Body of pancreas (tissue), 4 donors: Measurements from ENCODE around the gene CREB3L2. TPM values are rescaled to one million over a fixed set of nuclear protein-coding genes. Genes with fewer than 3 reads are reported as not detected.

Experiments
- ATAC-seq: fragments of 150-250 bp; one replicate; pipeline ENCODE4 v1.9.1; 2016
- DNase-seq, 4 donors: peaks; one replicate each; pipeline ENCODE4 v3.0.0-alpha.2; 2019
- H3K27ac ChIP-seq, 4 donors: fragments of 200-600 bp; sonication (generic); 1 replicate in 3 of 4; 2 replicates in 1 of 4; pipeline versions ENCODE4 v1.5.1 to v1.6.1; 2016 to 2019; ENCODE audit warnings: mild to moderate bottlenecking in 1 of 4, mixed read lengths in 1 of 4, moderate library complexity in 1 of 4
- H3K27me3 ChIP-seq, 2 donors: fragments of 200-600 bp; sonication (generic); one replicate each; pipeline ENCODE4 v1.6.0; 2016; ENCODE audit warnings: mild to moderate bottlenecking in 1 of 2
- H3K36me3 ChIP-seq, 2 donors: fragments of 200-600 bp; sonication (generic); replicated peaks in 1 of 2; 2 replicates each; pipeline ENCODE4 v1.5.1; 2016; ENCODE audit warnings: low read depth in 2 of 2; ENCODE audit not compliant: insufficient read depth in 1 of 2
- H3K4me1 ChIP-seq: fragments of 200-600 bp; sonication (generic); one replicate; pipeline ENCODE4 v1.6.0; 2016
- H3K4me3 ChIP-seq, 2 donors: fragments of 200-600 bp; sonication (generic); 1 replicate in 1 of 2; 2 replicates in 1 of 2; pipeline ENCODE4 v1.5.1; 2016 to 2019
- H3K9me3 ChIP-seq, 3 donors: fragments of 200-600 bp; sonication (generic); 1 replicate in 2 of 3; 2 replicates in 1 of 3; pipeline ENCODE4 v1.5.1; 2016
- POLR2A ChIP-seq, 3 donors: fragments of 450-650 bp; IDR thresholded peaks; one replicate each; pipeline ENCODE4 v1.6.1; 2016; ENCODE audit warnings: antibody characterized with exemption in 3 of 3, mild to moderate bottlenecking in 2 of 3
- WGBS, 2 donors: methylation state at CpG; one replicate each; pipeline ENCODE4 v1.1.5; 2017; 5-methylcytosine and 5-hydroxymethylcytosine counted together
- intact Hi-C: fragments of 100-400 bp; cut with DNase I; formaldehyde crosslinking; loops from one replicate; pipeline ENCODE4 v1.15.1; 2023
- total RNA-seq, 2 donors: library from RNA; depleted of rRNA; stranded (reverse); fragments of >200 nt; gene quantifications; one replicate each; pipeline ENCODE4 v1.1.0, GENCODE V29; 2016
- TF ChIP-seq, protein P1 (sequence below), 7 experiments: fragments of 450-650 bp in 4 of 7; fragments of 200-600 bp in 3 of 7; sonication (generic) in 3 of 7; IDR thresholded peaks; one replicate each; pipeline ENCODE4 v1.5.1; 2016 to 2019; ENCODE audit warnings: antibody characterized with exemption in 7 of 7

Gene CREB3L2
- total RNA-seq, 2 donors from 2014 or later: 21.3 to 28.0 TPM

- no peak for TF ChIP-seq POLR2A (IDR thresholded peaks at IDR 0.05)
- TF ChIP-seq, protein P1, sequence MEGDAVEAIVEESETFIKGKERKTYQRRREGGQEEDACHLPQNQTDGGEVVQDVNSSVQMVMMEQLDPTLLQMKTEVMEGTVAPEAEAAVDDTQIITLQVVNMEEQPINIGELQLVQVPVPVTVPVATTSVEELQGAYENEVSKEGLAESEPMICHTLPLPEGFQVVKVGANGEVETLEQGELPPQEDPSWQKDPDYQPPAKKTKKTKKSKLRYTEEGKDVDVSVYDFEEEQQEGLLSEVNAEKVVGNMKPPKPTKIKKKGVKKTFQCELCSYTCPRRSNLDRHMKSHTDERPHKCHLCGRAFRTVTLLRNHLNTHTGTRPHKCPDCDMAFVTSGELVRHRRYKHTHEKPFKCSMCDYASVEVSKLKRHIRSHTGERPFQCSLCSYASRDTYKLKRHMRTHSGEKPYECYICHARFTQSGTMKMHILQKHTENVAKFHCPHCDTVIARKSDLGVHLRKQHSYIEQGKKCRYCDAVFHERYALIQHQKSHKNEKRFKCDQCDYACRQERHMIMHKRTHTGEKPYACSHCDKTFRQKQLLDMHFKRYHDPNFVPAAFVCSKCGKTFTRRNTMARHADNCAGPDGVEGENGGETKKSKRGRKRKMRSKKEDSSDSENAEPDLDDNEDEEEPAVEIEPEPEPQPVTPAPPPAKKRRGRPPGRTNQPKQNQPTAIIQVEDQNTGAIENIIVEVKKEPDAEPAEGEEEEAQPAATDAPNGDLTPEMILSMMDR (IDR thresholded peaks at IDR 0.05): no peak
- intact Hi-C loops: no loop called here
- H3K9me3 ChIP-seq: no peaks in the 10 kb centered on the region
- H3K36me3 ChIP-seq: no peaks in the 10 kb centered on the region
- no peak overlapping the region for H3K4me3 ChIP-seq
- WGBS, 2 donors: 73 to 82% methylated on average over 4 of the region's 4 CpGs
- ATAC-seq (no peak), DNase-seq (no peak)
- H3K4me1 ChIP-seq: peaks cover 85% of the 10 kb centered on the region
- H3K27ac ChIP-seq: peak overlapping the region in 3 of 4 donors; percentile 1 to 45 (median 6)
- no peaks in the 10 kb centered on the region for H3K27me3 ChIP-seq
These were observed 51.6 kb downstream of the CREB3L2 start for GRCh38 chr7:137950263-137950621.

- Histone ChIP-seq H3K27me3 (no peaks in the 10 kb centered on the region), H3K27ac (peak overlapping the region in 3 of 4 donors; percentile 6 to 62 (median 45)), H3K4me3 (no peak overlapping the region), H3K36me3 (no peaks in the 10 kb centered on the region), H3K4me1 (peaks cover 79% of the 10 kb centered on the region), H3K9me3 (no peaks in the 10 kb centered on the region)
- TF ChIP-seq, protein P1 (IDR thresholded peaks at IDR 0.05): no peak
- no peak for TF ChIP-seq POLR2A (IDR thresholded peaks at IDR 0.05)
- whole genome bisulfite sequencing, 2 donors: 49 to 53% methylated on average over 6 of the region's 6 CpGs
- ATAC-seq (no peak), DNase-seq (no peak)
- intact Hi-C loops: no loop called here
These were observed 52.2 kb downstream of the CREB3L2 start for GRCh38 chr7:137949416-137950262.

DNA sequence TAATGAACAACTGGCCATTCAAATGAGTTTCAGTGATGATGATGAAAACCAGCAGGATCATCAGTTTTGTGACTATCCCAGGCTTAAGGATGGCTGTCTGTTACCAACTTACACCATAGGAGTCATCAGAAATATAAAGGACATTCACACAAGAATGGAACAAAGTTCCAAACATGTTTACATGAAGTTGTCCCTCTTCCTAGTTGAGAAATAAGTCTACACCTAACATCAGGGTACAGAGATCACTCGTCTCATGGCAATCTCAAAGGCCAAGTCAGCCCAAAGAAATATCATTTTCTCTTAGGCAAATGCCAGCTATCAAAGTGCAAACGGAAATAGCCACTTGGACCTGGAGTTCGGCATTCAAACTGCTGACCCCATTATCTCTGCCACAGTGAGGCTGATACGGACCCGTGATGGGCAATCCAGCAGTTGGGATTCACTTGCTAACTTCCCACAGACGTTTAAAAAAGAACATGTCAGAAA lies 53.0 kb downstream of the CREB3L2 start:
- intact Hi-C loops: no loop called here
- peak overlapping the region; percentile 6 to 62 (median 18) for H3K27ac ChIP-seq
- no peaks in the 10 kb centered on the region for H3K9me3 ChIP-seq

GRCh38 chr7:137948083-137948844 lies 53.6 kb downstream of the CREB3L2 start:
- intact Hi-C loops: no loop called here
- TF ChIP-seq, protein P1 (IDR thresholded peaks at IDR 0.05): no peak
- no peak for TF ChIP-seq POLR2A (IDR thresholded peaks at IDR 0.05)
- DNase-seq (no peak), ATAC-seq (peak; percentile 51)
- Histone ChIP-seq H3K4me1 (peaks cover 77% of the 10 kb centered on the region), H3K27ac (peak overlapping the region; percentile 20 to 62 (median 35)), H3K4me3 (no peak overlapping the region), H3K36me3 (no peaks in the 10 kb centered on the region), H3K9me3 (no peaks in the 10 kb centered on the region), H3K27me3 (no peaks in the 10 kb centered on the region)
- WGBS, 2 donors: 39 to 48% methylated on average over 5 of the region's 5 CpGs

More for the DNA sequence above, 53.0 kb downstream of the CREB3L2 start:
- ATAC-seq: no peak
- DNase-seq: no peak
- WGBS, 2 donors: 37 to 44% methylated on average over 6 of the region's 6 CpGs
- H3K36me3 ChIP-seq: no peaks in the 10 kb centered on the region
- no peak overlapping the region for H3K4me3 ChIP-seq
- TF ChIP-seq POLR2A (IDR thresholded peaks at IDR 0.05): no peak
- TF ChIP-seq, protein P1 (IDR thresholded peaks at IDR 0.05): no peak
- H3K27me3 ChIP-seq: no peaks in the 10 kb centered on the region
- peaks cover 77% of the 10 kb centered on the region for H3K4me1 ChIP-seq
